ENCODE results near the gene USP33. TPM values are rescaled to one million over a fixed set of nuclear protein-coding genes. Genes with fewer than 3 reads are reported as not detected.
"Not testable (repeated sequence)": the region's sequence is repeated elsewhere in the genome, so short reads cannot be mapped to it uniquely, and the experiment has no call there.

Gene USP33
- total and polyA plus RNA-seq, 4 experiments from 2014 or later = 43.0 to 89.1 (median 65.4) TPM

GRCh38 chr1:77786093-77786741 lies 26.6 kb upstream of the USP33 start:
- H3K27ac ChIP-seq (ENCODE audit: low read depth, low read length); H3K9me3 ChIP-seq (ENCODE audit: control insufficient read depth in 1 of 2, low read length in 2 of 2); H3K27me3 Mint-ChIP-seq; CTCF ChIA-PET (ENCODE audit: partially characterized antibody); DNase-seq; H3K4me3 Mint-ChIP-seq; POLR2A ChIA-PET (ENCODE audit: partially characterized antibody); intact Hi-C loops (cut with micrococcal nuclease); H3K27me3 ChIP-seq (ENCODE audit: insufficient read depth, low read length); H3K9me3 Mint-ChIP-seq; H3K4me3 ChIP-seq (ENCODE audit: low read length in 2 of 2): not testable (repeated sequence)
- Mint-ChIP-seq H3K27ac (peak overlapping the region in 1 of 7 donors; percentile 3), H3K36me3 (peaks cover 52 to 62% of the 10 kb centered on the region in 2 donors), H3K4me1 (peaks cover 19 to 29% (median 21%) of the 10 kb centered on the region in 4 donors)
- peaks cover 23% of the 10 kb centered on the region for H3K36me3 ChIP-seq (ENCODE audit: insufficient read depth, low read length)
- peaks cover 19% of the 10 kb centered on the region for H3K4me1 ChIP-seq (ENCODE audit: insufficient read depth, low read length)

- H3K27ac ChIP-seq (ENCODE audit: low read depth, low read length) = no peak overlapping the region
- peaks cover 36% of the 10 kb centered on the region for H3K4me1 ChIP-seq (ENCODE audit: insufficient read depth, low read length)
- H3K4me1 Mint-ChIP-seq = peaks cover 31 to 46% (median 35%) of the 10 kb centered on the region in 4 donors
- ChIA-PET POLR2A (ENCODE audit: partially characterized antibody) (interaction anchor here (0.6 to 1.3 kb wide), 2 partner anchors 13 to 23 kb away, joined by 3 to 4 read pairs; partner anchors contain the start of gene USP33), CTCF (ENCODE audit: partially characterized antibody) (interaction anchor here (0.9 kb wide), 1 partner anchor 100 kb away, joined by 3 read pairs; no protein-coding TSS in a partner anchor)
- intact Hi-C loops (cut with micrococcal nuclease) = no loop called here
- H3K27me3 Mint-ChIP-seq = no peaks in the 10 kb centered on the region
- H3K4me3 Mint-ChIP-seq = no peak overlapping the region
- H3K27ac Mint-ChIP-seq = peak overlapping the region in 2 of 7 donors; percentile 1 to 7
- no peak for DNase-seq
- H3K9me3 ChIP-seq (ENCODE audit: control insufficient read depth in 1 of 2, low read length in 2 of 2) = no peaks in the 10 kb centered on the region
- H3K9me3 Mint-ChIP-seq = peaks cover 0 to 4% (median 0%) of the 10 kb centered on the region in 8 donors
- H3K36me3 ChIP-seq (ENCODE audit: insufficient read depth, low read length) = peaks cover 23% of the 10 kb centered on the region
- H3K36me3 Mint-ChIP-seq = peaks cover 40 to 48% of the 10 kb centered on the region in 2 donors
- no peak overlapping the region for H3K4me3 ChIP-seq (ENCODE audit: low read length in 2 of 2)
- no peaks in the 10 kb centered on the region for H3K27me3 ChIP-seq (ENCODE audit: insufficient read depth, low read length)
These were observed 23.5 kb upstream of the USP33 start for GRCh38 chr1:77783141-77783540.

- CTCF ChIA-PET (ENCODE audit: partially characterized antibody) = no interaction called here
- Mint-ChIP-seq H3K27me3 (no peaks in the 10 kb centered on the region), H3K4me3 (peak overlapping the region in 4 of 8 donors; percentile 2 to 93 (median 74)), H3K9me3 (peaks cover 0 to 3% (median 0%) of the 10 kb centered on the region in 8 donors), H3K4me1 (peaks cover 31 to 46% (median 34%) of the 10 kb centered on the region in 4 donors), H3K36me3 (peaks cover 29 to 36% of the 10 kb centered on the region in 2 donors), H3K27ac (peak overlapping the region in 3 of 7 donors; percentile 79 to 91 (median 82))
- Histone ChIP-seq H3K4me3 (ENCODE audit: low read length in 2 of 2) (no peak overlapping the region), H3K9me3 (ENCODE audit: control insufficient read depth in 1 of 2, low read length in 2 of 2) (no peaks in the 10 kb centered on the region), H3K4me1 (ENCODE audit: insufficient read depth, low read length) (peaks cover 36% of the 10 kb centered on the region), H3K27me3 (ENCODE audit: insufficient read depth, low read length) (no peaks in the 10 kb centered on the region), H3K36me3 (ENCODE audit: insufficient read depth, low read length) (peaks cover 18% of the 10 kb centered on the region), H3K27ac (ENCODE audit: low read depth, low read length) (no peak overlapping the region)
- no peak for DNase-seq
- POLR2A ChIA-PET (ENCODE audit: partially characterized antibody) = no interaction called here
- intact Hi-C loops (cut with micrococcal nuclease) = no loop called here
These were observed 22.0 kb upstream of the USP33 start for GRCh38 chr1:77781683-77782082.

- Mint-ChIP-seq H3K4me3 (peak within 1 kb of the TSS; percentile 85 to 96 (median 94)), H3K36me3 (peaks cover 9 to 18% of the 10 kb centered on the region in 2 donors), H3K4me1 (peaks cover 28 to 42% (median 34%) of the 10 kb centered on the region in 4 donors), H3K9me3 (no peaks in the 10 kb centered on the region), H3K27ac (peak within 1 kb of the TSS; percentile 91 to 96 (median 93)), H3K27me3 (no peaks in the 10 kb centered on the region)
- Histone ChIP-seq H3K27me3 (ENCODE audit: insufficient read depth, low read length) (no peaks in the 10 kb centered on the region), H3K36me3 (ENCODE audit: insufficient read depth, low read length) (peaks cover 9% of the 10 kb centered on the region), H3K9me3 (ENCODE audit: control insufficient read depth in 1 of 2, low read length in 2 of 2) (no peaks in the 10 kb centered on the region), H3K4me1 (ENCODE audit: insufficient read depth, low read length) (peaks cover 36% of the 10 kb centered on the region), H3K27ac (ENCODE audit: low read depth, low read length) (peak within 1 kb of the TSS; percentile 68), H3K4me3 (ENCODE audit: low read length in 2 of 2) (peak within 1 kb of the TSS; percentile 83 to 96)
- CTCF ChIA-PET (ENCODE audit: partially characterized antibody) = interaction anchor here (1.4 kb wide), 1 partner anchor 97 kb away, joined by 3 read pairs; no protein-coding TSS in a partner anchor
- DNase-seq = peak; percentile 86 to 93 (median 87)
- POLR2A ChIA-PET (ENCODE audit: partially characterized antibody) = interaction anchor here (1.0 to 3.5 kb wide), 10 partner anchors 13 to 1994 kb away, joined by 3 to 31 read pairs (median 7); partner anchors contain the start of genes DNAJB4, FUBP1, RABGGTB and USP33
- intact Hi-C loops (cut with micrococcal nuclease) = loop anchor here (1.0 kb wide), 1 partner anchor 20 kb away; the partner anchor contains the start of gene USP33
These were observed 20.1 kb upstream of the USP33 start, which contains the start of gene MIGA1 for GRCh38 chr1:77779529-77780281. Gene MIGA1 (plus strand): TSS chr1:77779649. CDS start chr1:77783253, 3,604 bp downstream.

GRCh38 chr1:77776007-77776700 lies 16.5 kb upstream of the USP33 start:
- Mint-ChIP-seq H3K36me3 (peaks cover 0 to 6% of the 10 kb centered on the region in 2 donors), H3K27ac (peak overlapping the region in 1 of 7 donors; percentile 80), H3K4me3 (no peak overlapping the region), H3K27me3 (peaks cover 0 to 2% of the 10 kb centered on the region in 2 donors), H3K9me3 (no peaks in the 10 kb centered on the region), H3K4me1 (peaks cover 13 to 23% (median 19%) of the 10 kb centered on the region in 4 donors)
- Histone ChIP-seq H3K27ac (ENCODE audit: low read depth, low read length) (no peak overlapping the region), H3K9me3 (ENCODE audit: control insufficient read depth in 1 of 2, low read length in 2 of 2) (no peaks in the 10 kb centered on the region), H3K4me3 (ENCODE audit: low read length in 2 of 2) (no peak overlapping the region), H3K4me1 (ENCODE audit: insufficient read depth, low read length) (peaks cover 17% of the 10 kb centered on the region), H3K36me3 (ENCODE audit: insufficient read depth, low read length) (no peaks in the 10 kb centered on the region), H3K27me3 (ENCODE audit: insufficient read depth, low read length) (no peaks in the 10 kb centered on the region)
- ChIA-PET CTCF (ENCODE audit: partially characterized antibody) (no interaction called here), POLR2A (ENCODE audit: partially characterized antibody) (interaction anchor here (0.6 to 1.5 kb wide), 2 partner anchors 17 to 93 kb away, joined by 3 to 4 read pairs; partner anchors contain the start of genes USP33 and ZZZ3)
- no peak for DNase-seq
- intact Hi-C loops (cut with micrococcal nuclease) = no loop called here

GRCh38 chr1:77768006-77768405 lies 8.4 kb upstream of the USP33 start:
- H3K27ac ChIP-seq (ENCODE audit: low read depth, low read length) = no peak overlapping the region
- Mint-ChIP-seq H3K4me1 (no peaks in the 10 kb centered on the region), H3K9me3 (no peaks in the 10 kb centered on the region), H3K4me3 (no peak overlapping the region), H3K36me3 (no peaks in the 10 kb centered on the region), H3K27me3 (no peaks in the 10 kb centered on the region), H3K27ac (no peak overlapping the region)
- H3K4me1 ChIP-seq (ENCODE audit: insufficient read depth, low read length) = no peaks in the 10 kb centered on the region
- ChIA-PET POLR2A (ENCODE audit: partially characterized antibody) (no interaction called here), CTCF (ENCODE audit: partially characterized antibody) (no interaction called here)
- H3K9me3 ChIP-seq (ENCODE audit: control insufficient read depth in 1 of 2, low read length in 2 of 2) = no peaks in the 10 kb centered on the region
- intact Hi-C loops (cut with micrococcal nuclease) = no loop called here
- no peaks in the 10 kb centered on the region for H3K36me3 ChIP-seq (ENCODE audit: insufficient read depth, low read length)
- no peak for DNase-seq
- no peak overlapping the region for H3K4me3 ChIP-seq (ENCODE audit: low read length in 2 of 2)
- H3K27me3 ChIP-seq (ENCODE audit: insufficient read depth, low read length) = no peaks in the 10 kb centered on the region

Measured in CD4-positive, alpha-beta memory T cell (primary cell).